CD4-positive, CD25-positive, alpha-beta regulatory T cell (primary cell): ENCODE data around the gene TNS4. TPM values are rescaled to one million over a fixed set of nuclear protein-coding genes. Genes with fewer than 3 reads are reported as not detected.

Experiments used
- ATAC-seq, 2 donors: fragments of 150-1000 bp; cut with Tn5 transposase; one replicate each; pipeline ENCODE4 v1.10.0; 2021; ENCODE audit warnings: low read depth in 2 of 2, moderate number of reproducible peaks in 2 of 2, moderate library complexity in 1 of 2
- DNase-seq, 3 donors: peaks; one replicate each; pipeline versions ENCODE4 v3.0.0 to v3.0.0-alpha.2; 2012 to 2022; ENCODE audit warnings: mixed read lengths in 1 of 3
- H3K27ac ChIP-seq: one replicate; pipeline ENCODE4 v1.7.0; 2013; ENCODE audit warnings: mild to moderate bottlenecking, low read length; ENCODE audit not compliant: insufficient read depth, poor library complexity, severe bottlenecking
- H3K27me3 ChIP-seq: one replicate; pipeline ENCODE4 v1.7.0; 2013; ENCODE audit warnings: low read length; ENCODE audit not compliant: control insufficient read depth, insufficient read depth
- H3K36me3 ChIP-seq: one replicate; pipeline ENCODE4 v1.7.0; 2013; ENCODE audit warnings: mild to moderate bottlenecking, low read length, moderate library complexity; ENCODE audit not compliant: control insufficient read depth, insufficient read depth
- H3K4me1 ChIP-seq: 2 replicates; pipeline ENCODE4 v1.7.0; 2013; ENCODE audit warnings: mild to moderate bottlenecking, low read length; ENCODE audit not compliant: insufficient read depth, control insufficient read depth, poor library complexity, severe bottlenecking
- H3K4me3 ChIP-seq: one replicate; pipeline ENCODE4 v1.7.0; 2013; ENCODE audit warnings: low read depth, mild to moderate bottlenecking, low read length, moderate library complexity
- H3K9me3 ChIP-seq, 2 experiments: 1 replicate in 1 of 2; 2 replicates in 1 of 2; pipeline ENCODE4 v1.7.0; 2013; ENCODE audit warnings: low read length in 2 of 2, mild to moderate bottlenecking in 1 of 2, moderate library complexity in 1 of 2; ENCODE audit not compliant: control insufficient read depth in 2 of 2
- H3K27ac Mint-ChIP-seq, 3 donors: one replicate each; pipeline ENCODE4 v1.8.0; 2020 to 2022; ENCODE audit warnings: mild to moderate bottlenecking in 3 of 3, mixed read lengths in 3 of 3, moderate library complexity in 2 of 3
- H3K27me3 Mint-ChIP-seq: one replicate; pipeline ENCODE4 v1.8.0; 2022; ENCODE audit warnings: mild to moderate bottlenecking, mixed read lengths
- H3K36me3 Mint-ChIP-seq: one replicate; pipeline ENCODE4 v1.8.0; 2020; ENCODE audit warnings: mixed read lengths
- H3K4me1 Mint-ChIP-seq, 4 donors: one replicate each; pipeline ENCODE4 v1.8.0; 2020 to 2022; ENCODE audit warnings: mixed read lengths in 4 of 4, mild to moderate bottlenecking in 1 of 4
- H3K4me3 Mint-ChIP-seq, 4 donors: one replicate each; pipeline ENCODE4 v1.8.0; 2020 to 2022; ENCODE audit warnings: mild to moderate bottlenecking in 4 of 4, mixed read lengths in 4 of 4, moderate library complexity in 3 of 4
- H3K9me3 Mint-ChIP-seq, 7 donors: one replicate each; pipeline ENCODE4 v1.8.0; 2020 to 2022; ENCODE audit warnings: mixed read lengths in 7 of 7, mild to moderate bottlenecking in 3 of 7, moderate library complexity in 2 of 7
- polyA plus RNA-seq, 4 donors: library from polyadenylated mRNA; unstranded; fragments of 300-500 nt; fragmentation: Illumina TruSeq; gene quantifications; one replicate each; pipeline ENCODE4 v1.2.3, GENCODE V29; 2021
- total RNA-seq: library from RNA; stranded (reverse); gene quantifications from one replicate; pipeline ENCODE4 v1.2.3, GENCODE V29; 2022

TNS4 gene
- total and polyA plus RNA-seq, 5 donors from 2014 or later: 0.16 to 1.1 TPM; not detected in 3

DNA sequence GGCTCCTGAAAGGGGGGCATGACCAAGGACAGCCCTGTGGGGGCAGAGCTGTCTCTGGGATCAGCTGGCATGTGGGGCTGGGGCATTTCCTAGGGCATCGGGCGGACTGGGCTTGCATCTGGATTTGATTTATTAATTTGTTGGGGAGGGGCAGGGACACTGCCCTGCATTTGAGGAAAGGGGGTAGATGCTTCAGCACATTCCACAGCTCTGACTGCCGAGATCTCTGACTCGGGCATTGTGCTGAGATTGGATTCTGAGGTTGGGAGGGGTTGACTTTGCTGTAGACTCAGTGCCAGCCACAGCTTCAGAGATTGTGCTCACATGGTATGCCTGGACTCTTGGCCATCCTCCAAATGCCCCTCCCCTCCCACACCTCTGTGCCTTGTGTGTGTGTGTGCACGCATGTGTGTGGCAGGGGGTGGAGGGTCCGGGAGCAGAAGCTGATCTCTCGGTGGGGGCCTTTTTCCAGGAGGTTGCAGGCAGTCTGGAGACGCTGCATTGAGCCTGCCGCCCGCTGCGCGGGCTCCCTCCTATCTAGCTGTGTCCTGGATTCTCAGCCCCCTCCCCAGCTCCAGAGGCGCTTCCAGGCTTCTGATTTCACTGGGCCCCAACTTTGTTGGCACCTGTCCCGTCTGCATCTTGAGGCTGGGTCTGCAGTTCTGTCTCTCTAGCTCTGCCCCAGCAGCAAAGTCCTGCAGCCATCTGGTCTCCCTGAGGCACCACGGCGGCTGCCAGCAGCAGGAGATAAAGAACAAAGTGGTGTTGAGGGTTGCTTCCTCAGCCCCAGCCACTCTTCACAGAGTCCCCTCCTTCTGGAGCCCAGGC is 43.2 kb downstream of the TNS4 start:
- no peaks in the 10 kb centered on the region for H3K9me3 Mint-ChIP-seq
- no peak overlapping the region for H3K27ac ChIP-seq
- ATAC-seq (no peak), DNase-seq (no peak)
- no peaks in the 10 kb centered on the region for H3K4me1 ChIP-seq
- no peak overlapping the region for H3K4me3 ChIP-seq
- no peaks in the 10 kb centered on the region for H3K27me3 ChIP-seq
- H3K27ac Mint-ChIP-seq: peak overlapping the region in 2 of 3 donors; percentile 12 to 23
- no peaks in the 10 kb centered on the region for H3K36me3 ChIP-seq
- no peaks in the 10 kb centered on the region for H3K9me3 ChIP-seq
- H3K36me3 Mint-ChIP-seq: no peaks in the 10 kb centered on the region
- H3K27me3 Mint-ChIP-seq: peaks cover 5% of the 10 kb centered on the region
- H3K4me3 Mint-ChIP-seq: no peak overlapping the region
- H3K4me1 Mint-ChIP-seq: no peaks in the 10 kb centered on the region

DNA sequence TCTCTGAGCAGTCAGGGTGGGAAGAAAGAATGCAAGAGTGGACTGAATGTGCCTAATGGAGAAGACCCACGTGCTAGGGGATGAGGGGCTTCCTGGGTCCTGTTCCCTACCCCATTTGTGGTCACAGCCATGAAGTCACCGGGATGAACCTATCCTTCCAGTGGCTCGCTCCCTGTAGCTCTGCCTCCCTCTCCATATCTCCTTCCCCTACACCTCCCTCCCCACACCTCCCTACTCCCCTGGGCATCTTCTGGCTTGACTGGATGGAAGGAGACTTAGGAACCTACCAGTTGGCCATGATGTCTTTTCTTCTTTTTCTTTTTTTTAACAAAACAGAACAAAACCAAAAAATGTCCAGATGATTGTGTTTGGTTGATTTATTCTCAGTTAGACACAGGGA is 44.1 kb downstream of the TNS4 start:
- no peaks in the 10 kb centered on the region for H3K36me3 ChIP-seq
- no peaks in the 10 kb centered on the region for H3K4me1 ChIP-seq
- Mint-ChIP-seq H3K27ac (peak overlapping the region in 1 of 3 donors; percentile 23), H3K9me3 (no peaks in the 10 kb centered on the region), H3K36me3 (no peaks in the 10 kb centered on the region), H3K27me3 (peaks cover 2% of the 10 kb centered on the region), H3K4me1 (no peaks in the 10 kb centered on the region), H3K4me3 (no peak overlapping the region)
- no peaks in the 10 kb centered on the region for H3K9me3 ChIP-seq
- ATAC-seq (no peak), DNase-seq (no peak)
- H3K4me3 ChIP-seq: no peak overlapping the region
- H3K27me3 ChIP-seq: no peaks in the 10 kb centered on the region
- no peak overlapping the region for H3K27ac ChIP-seq

DNA sequence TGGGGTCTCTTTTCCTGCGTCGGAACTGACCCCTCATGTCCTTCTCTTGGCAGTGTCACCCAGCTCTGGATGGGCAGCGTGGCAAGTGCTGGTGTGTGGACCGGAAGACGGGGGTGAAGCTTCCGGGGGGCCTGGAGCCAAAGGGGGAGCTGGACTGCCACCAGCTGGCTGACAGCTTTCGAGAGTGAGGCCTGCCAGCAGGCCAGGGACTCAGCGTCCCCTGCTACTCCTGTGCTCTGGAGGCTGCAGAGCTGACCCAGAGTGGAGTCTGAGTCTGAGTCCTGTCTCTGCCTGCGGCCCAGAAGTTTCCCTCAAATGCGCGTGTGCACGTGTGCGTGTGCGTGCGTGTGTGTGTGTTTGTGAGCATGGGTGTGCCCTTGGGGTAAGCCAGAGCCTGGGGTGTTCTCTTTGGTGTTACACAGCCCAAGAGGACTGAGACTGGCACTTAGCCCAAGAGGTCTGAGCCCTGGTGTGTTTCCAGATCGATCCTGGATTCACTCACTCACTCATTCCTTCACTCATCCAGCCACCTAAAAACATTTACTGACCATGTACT is 44.9 kb downstream of the TNS4 start:
- Histone ChIP-seq H3K27me3 (no peaks in the 10 kb centered on the region), H3K4me1 (no peaks in the 10 kb centered on the region), H3K9me3 (no peaks in the 10 kb centered on the region), H3K36me3 (no peaks in the 10 kb centered on the region), H3K27ac (no peak overlapping the region), H3K4me3 (no peak overlapping the region)
- Mint-ChIP-seq H3K4me1 (no peaks in the 10 kb centered on the region), H3K27me3 (no peaks in the 10 kb centered on the region), H3K27ac (no peak overlapping the region), H3K4me3 (no peak overlapping the region), H3K9me3 (no peaks in the 10 kb centered on the region), H3K36me3 (no peaks in the 10 kb centered on the region)
- DNase-seq (no peak), ATAC-seq (no peak)

DNA sequence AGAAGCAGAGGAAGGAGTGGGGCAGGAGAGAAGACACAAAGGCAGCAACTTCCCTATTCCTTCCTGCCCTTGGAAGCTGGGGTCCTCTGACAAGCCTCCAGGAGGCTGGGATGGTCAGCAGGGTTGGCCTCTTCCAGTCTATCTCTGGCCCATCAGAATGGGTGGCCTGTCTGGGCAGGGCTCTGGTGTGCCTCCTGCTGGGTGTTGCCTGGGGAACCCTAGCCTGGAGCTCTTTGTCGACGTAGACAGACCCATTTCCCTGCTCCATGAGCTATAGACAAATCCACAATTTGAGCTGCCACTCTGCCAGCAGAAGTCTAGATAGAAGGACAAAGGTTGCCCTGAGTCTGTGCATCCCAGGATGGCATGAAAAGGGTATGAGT is 46.8 kb downstream of the TNS4 start:
- no peaks in the 10 kb centered on the region for H3K36me3 ChIP-seq
- DNase-seq (no peak), ATAC-seq (no peak)
- Mint-ChIP-seq H3K27ac (no peak overlapping the region), H3K9me3 (no peaks in the 10 kb centered on the region), H3K4me1 (no peaks in the 10 kb centered on the region), H3K27me3 (no peaks in the 10 kb centered on the region), H3K36me3 (no peaks in the 10 kb centered on the region), H3K4me3 (no peak overlapping the region)
- H3K27ac ChIP-seq: no peak overlapping the region
- no peak overlapping the region for H3K4me3 ChIP-seq
- H3K4me1 ChIP-seq: no peaks in the 10 kb centered on the region
- H3K27me3 ChIP-seq: no peaks in the 10 kb centered on the region
- no peaks in the 10 kb centered on the region for H3K9me3 ChIP-seq

DNA sequence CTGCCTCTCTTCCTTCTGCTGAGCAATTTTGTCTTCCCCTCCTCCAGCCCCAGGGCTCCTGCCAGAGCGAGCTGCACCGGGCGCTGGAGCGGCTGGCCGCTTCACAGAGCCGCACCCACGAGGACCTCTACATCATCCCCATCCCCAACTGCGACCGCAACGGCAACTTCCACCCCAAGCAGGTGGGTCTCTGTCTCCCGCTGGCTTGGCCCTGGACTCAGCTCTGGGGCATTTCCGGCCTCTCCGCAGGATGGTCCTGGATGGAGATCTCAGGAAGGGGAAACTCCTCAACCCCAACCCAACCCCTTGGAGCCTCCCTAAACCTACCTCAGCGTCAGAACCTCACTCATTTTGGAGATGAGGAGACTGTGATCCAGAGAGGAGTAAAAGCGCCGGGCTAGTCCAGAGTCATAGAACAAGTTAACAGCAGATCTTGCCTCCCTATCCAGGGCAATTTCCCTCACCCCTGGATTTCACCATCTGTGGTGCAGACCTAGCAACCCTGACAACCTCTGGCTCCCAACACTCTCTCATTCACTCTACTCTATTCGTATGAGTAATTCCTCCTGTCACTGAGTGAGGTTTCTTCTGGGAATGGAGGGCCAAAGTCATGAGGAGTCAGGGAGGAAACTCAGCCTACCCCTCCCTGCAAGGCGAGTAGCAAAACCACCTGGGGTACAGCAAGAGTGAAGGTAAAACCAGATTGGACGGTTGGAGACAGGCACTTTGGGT is 47.4 kb downstream of the TNS4 start:
- H3K27me3 Mint-ChIP-seq: no peaks in the 10 kb centered on the region
- Histone ChIP-seq H3K36me3 (no peaks in the 10 kb centered on the region), H3K4me3 (no peak overlapping the region), H3K9me3 (no peaks in the 10 kb centered on the region), H3K4me1 (no peaks in the 10 kb centered on the region), H3K27ac (no peak overlapping the region), H3K27me3 (no peaks in the 10 kb centered on the region)
- H3K36me3 Mint-ChIP-seq: no peaks in the 10 kb centered on the region
- DNase-seq: no peak
- ATAC-seq: no peak
- H3K4me3 Mint-ChIP-seq: no peak overlapping the region
- H3K4me1 Mint-ChIP-seq: no peaks in the 10 kb centered on the region
- H3K9me3 Mint-ChIP-seq: no peaks in the 10 kb centered on the region
- H3K27ac Mint-ChIP-seq: peak overlapping the region in 1 of 3 donors; percentile 48

DNA sequence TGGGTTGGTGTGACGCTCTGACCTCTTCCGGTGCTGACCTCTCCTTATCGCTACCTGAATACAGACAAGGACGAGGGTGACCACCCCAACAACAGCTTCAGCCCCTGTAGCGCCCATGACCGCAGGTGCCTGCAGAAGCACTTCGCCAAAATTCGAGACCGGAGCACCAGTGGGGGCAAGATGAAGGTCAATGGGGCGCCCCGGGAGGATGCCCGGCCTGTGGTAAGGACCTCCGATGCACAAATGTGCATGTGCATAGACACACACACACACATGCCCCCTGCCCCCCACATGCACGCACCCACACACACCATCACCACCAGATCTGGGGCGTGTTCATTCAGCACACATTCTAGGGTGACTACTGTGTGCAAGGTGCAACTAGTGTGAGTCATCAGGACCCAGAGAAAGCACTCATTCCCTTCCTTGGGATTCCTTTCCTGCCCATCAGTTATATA is 48.5 kb downstream of the TNS4 start:
- H3K27ac Mint-ChIP-seq: no peak overlapping the region
- no peak overlapping the region for H3K27ac ChIP-seq
- H3K36me3 Mint-ChIP-seq: no peaks in the 10 kb centered on the region
- no peaks in the 10 kb centered on the region for H3K36me3 ChIP-seq
- H3K4me1 ChIP-seq: no peaks in the 10 kb centered on the region
- peaks cover 0 to 4% (median 0%) of the 10 kb centered on the region in 4 donors for H3K4me1 Mint-ChIP-seq
- DNase-seq (no peak), ATAC-seq (no peak)
- no peak overlapping the region for H3K4me3 Mint-ChIP-seq
- no peaks in the 10 kb centered on the region for H3K27me3 ChIP-seq
- no peak overlapping the region for H3K4me3 ChIP-seq
- peaks cover 2% of the 10 kb centered on the region for H3K27me3 Mint-ChIP-seq
- H3K9me3 ChIP-seq: no peaks in the 10 kb centered on the region
- no peaks in the 10 kb centered on the region for H3K9me3 Mint-ChIP-seq

DNA sequence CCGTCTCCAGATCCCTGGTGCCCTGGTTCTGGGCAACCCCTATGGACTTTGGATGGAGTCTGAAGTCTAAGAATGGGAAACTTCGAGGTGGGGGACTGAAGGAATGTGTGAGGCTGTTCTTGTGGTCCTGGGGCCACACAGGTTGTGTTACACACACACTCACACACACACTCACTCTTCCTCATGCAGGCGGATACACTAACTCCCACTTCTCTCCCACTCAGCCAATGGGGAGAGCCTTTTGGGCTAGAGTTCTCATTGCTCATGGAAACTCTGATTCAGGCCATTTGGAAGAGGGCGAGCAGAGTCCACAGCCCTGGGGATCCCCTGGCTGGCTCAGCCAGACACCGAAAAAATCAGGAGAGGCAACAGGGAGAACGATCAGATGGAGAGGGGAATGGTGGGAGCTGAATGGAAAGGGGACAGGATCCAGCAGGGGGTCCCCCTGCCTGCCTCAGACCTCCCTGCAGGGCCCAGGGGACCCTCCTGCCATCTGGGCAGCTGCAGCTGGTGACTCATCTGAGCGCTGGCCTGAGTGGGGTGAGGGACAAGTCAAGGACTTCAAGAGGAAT is 49.1 kb downstream of the TNS4 start:
- peak overlapping the region in 1 of 3 donors; percentile 52 for H3K27ac Mint-ChIP-seq
- Histone ChIP-seq H3K36me3 (no peaks in the 10 kb centered on the region), H3K27me3 (no peaks in the 10 kb centered on the region), H3K9me3 (no peaks in the 10 kb centered on the region), H3K27ac (no peak overlapping the region), H3K4me1 (no peaks in the 10 kb centered on the region), H3K4me3 (no peak overlapping the region)
- peaks cover 0 to 1% (median 0%) of the 10 kb centered on the region in 7 donors for H3K9me3 Mint-ChIP-seq
- H3K4me3 Mint-ChIP-seq: no peak overlapping the region
- H3K4me1 Mint-ChIP-seq: peaks cover 0 to 9% (median 5%) of the 10 kb centered on the region in 4 donors
- DNase-seq (no peak), ATAC-seq (no peak)
- peaks cover 9% of the 10 kb centered on the region for H3K27me3 Mint-ChIP-seq
- no peaks in the 10 kb centered on the region for H3K36me3 Mint-ChIP-seq
